Astrocyte of the cerebellum (primary cell): ENCODE results near the gene KCNK3.
A peak's percentile ranks its signal among the peaks of the same experiment; 100 is the strongest.

Source experiments
- DNase-seq: peaks from one replicate; pipeline ENCODE4 v3.0.0-alpha.2; 2011; ENCODE audit warnings: low read depth
- H3K4me3 ChIP-seq: 2 replicates; pipeline ENCODE4 v1.5.1; 2011; ENCODE audit warnings: mild to moderate bottlenecking, low read depth, low read length, moderate library complexity
- CTCF ChIP-seq: IDR thresholded peaks from 2 replicates; pipeline ENCODE4 v1.5.1; 2012; ENCODE audit warnings: low read length, low read depth, moderate library complexity, mild to moderate bottlenecking; ENCODE audit errors: missing control alignments
- in situ Hi-C: cut with HindIII; loops from 2 replicates; pipeline ENCODE4 v1.10.0; 2017; ENCODE audit warnings: low sequenced_read_pairs

Gene KCNK3

GRCh38 chr2:26704441-26704977 is 12.0 kb downstream of the KCNK3 start:
- no peak for TF ChIP-seq CTCF
- in situ Hi-C loops = no loop called here
- peak; percentile 29 for DNase-seq
- no peak overlapping the region for H3K4me3 ChIP-seq

GRCh38 chr2:26705126-26705525 is 12.6 kb downstream of the KCNK3 start:
- in situ Hi-C loops = no loop called here
- no peak for TF ChIP-seq CTCF
- no peak for DNase-seq
- no peak overlapping the region for H3K4me3 ChIP-seq

GRCh38 chr2:26706093-26706492 is 13.6 kb downstream of the KCNK3 start:
- TF ChIP-seq CTCF = no peak
- in situ Hi-C loops = no loop called here
- no peak for DNase-seq
- H3K4me3 ChIP-seq = no peak overlapping the region

GRCh38 chr2:26706616-26707473 is 14.3 kb downstream of the KCNK3 start:
- in situ Hi-C loops = no loop called here
- TF ChIP-seq CTCF = no peak
- no peak for DNase-seq

GRCh38 chr2:26707747-26708146 is 15.2 kb downstream of the KCNK3 start:
- no peak for TF ChIP-seq CTCF
- no peak for DNase-seq
- in situ Hi-C loops = no loop called here
- no peak overlapping the region for H3K4me3 ChIP-seq

More at GRCh38 chr2:26706616-26707473, 14.3 kb downstream of the KCNK3 start:
- no peak overlapping the region for H3K4me3 ChIP-seq

GRCh38 chr2:26708457-26708856 is 15.9 kb downstream of the KCNK3 start:
- no peak for TF ChIP-seq CTCF
- in situ Hi-C loops = no loop called here
- no peak overlapping the region for H3K4me3 ChIP-seq
- no peak for DNase-seq
